Skeletal muscle satellite cell (primary cell): ENCODE measurements around the gene ZNF44.

Source experiments
- H3K27me3 ChIP-seq: 2 replicates; pipeline ENCODE4 v1.7.0; 2013; ENCODE audit warnings: low read length; ENCODE audit not compliant: control insufficient read depth, insufficient read depth
- H3K36me3 ChIP-seq: 2 replicates; pipeline ENCODE4 v1.7.0; 2013; ENCODE audit warnings: mild to moderate bottlenecking, control low read depth, low read length; ENCODE audit not compliant: insufficient read depth
- H3K4me1 ChIP-seq: 2 replicates; pipeline ENCODE4 v1.7.0; 2013; ENCODE audit warnings: low read length; ENCODE audit not compliant: control insufficient read depth, insufficient read depth
- H3K4me2 ChIP-seq: 2 replicates; pipeline ENCODE4 v1.7.0; 2013; ENCODE audit warnings: mild to moderate bottlenecking, low read length
- H3K4me3 ChIP-seq: 2 replicates; pipeline ENCODE4 v1.7.0; 2013; ENCODE audit warnings: low read length
- H3K9ac ChIP-seq: 2 replicates; pipeline ENCODE4 v1.7.0; 2013; ENCODE audit warnings: mild to moderate bottlenecking, low read depth, low read length, moderate library complexity
- H3K9me3 ChIP-seq: replicated peaks from 2 replicates; pipeline ENCODE4 v1.7.0; 2013; ENCODE audit warnings: mild to moderate bottlenecking, control low read depth, low read length

ZNF44 gene

DNA sequence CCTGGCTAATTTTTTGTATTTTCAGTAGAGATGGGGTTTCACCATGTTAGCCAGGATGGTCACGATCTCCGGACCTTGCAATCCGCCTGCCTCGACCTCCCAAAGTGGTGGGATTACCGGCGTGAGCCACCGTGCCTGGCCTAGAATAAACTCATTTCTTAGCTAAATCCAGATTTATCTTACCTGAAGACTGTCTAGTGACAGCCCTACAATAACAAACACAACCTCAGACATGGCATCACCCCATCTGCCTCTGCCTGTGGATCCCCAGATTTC is 5.0 kb downstream of the ZNF44 start:
- Histone ChIP-seq H3K9me3 (peaks cover 4% of the 10 kb centered on the region), H3K4me3 (no peak overlapping the region), H3K36me3 (peaks cover 5% of the 10 kb centered on the region), H3K27me3 (no peaks in the 10 kb centered on the region), H3K9ac (no peak overlapping the region), H3K4me2 (peak overlapping the region; percentile 77), H3K4me1 (peaks cover 17% of the 10 kb centered on the region)

DNA sequence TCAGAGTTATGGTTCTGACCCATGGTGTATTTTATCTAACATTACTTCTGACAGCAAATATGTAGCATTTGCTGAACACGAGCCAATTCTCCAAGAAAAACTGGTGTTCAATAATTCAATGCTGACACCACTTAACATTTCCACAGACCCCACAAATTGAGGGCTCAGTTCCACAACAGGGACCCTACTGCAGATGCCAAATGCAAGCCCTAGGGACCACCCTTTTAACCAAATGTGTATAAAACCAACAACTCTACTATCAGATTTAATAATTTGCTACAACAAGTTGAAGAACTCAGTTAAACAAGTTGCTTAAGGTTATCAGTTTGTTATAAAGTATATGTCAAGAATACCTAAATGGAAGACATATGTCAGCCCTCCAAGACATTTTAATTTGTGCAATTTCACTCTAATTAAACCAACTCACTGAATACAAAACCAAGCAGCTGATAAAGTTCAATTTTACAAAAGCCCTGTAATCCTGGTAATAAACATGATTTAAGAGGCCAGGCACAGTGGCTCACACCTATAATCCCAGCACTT is 6.7 kb downstream of the ZNF44 start:
- Histone ChIP-seq H3K4me1 (peaks cover 12% of the 10 kb centered on the region), H3K9me3 (peaks cover 4% of the 10 kb centered on the region), H3K36me3 (peaks cover 9% of the 10 kb centered on the region)

DNA sequence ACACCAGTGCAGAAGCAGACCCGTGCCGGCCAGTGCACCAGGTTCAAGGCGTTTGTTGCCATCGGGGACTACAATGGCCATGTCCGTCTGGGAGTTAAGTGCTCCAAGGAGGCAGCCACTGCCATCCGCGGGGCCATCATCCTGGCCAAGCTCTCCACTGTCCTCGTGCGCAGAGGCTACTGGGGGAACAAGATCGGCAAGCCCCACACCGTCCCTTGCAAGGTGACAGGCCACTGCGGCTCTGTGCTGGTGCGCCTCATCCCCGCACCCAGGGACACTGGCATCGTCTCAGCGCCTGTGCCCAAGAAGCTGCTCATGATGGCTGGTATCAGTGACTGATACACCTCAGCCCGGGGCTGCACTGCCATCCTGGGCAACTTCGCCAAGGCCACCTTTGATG is 10.1 kb downstream of the ZNF44 start:
- H3K4me3 ChIP-seq: no peak overlapping the region
- H3K9ac ChIP-seq: no peak overlapping the region
- H3K4me2 ChIP-seq: no peak overlapping the region
- H3K36me3 ChIP-seq: peaks cover 14% of the 10 kb centered on the region
- H3K4me1 ChIP-seq: peaks cover 9% of the 10 kb centered on the region
- H3K9me3 ChIP-seq: peaks cover 13% of the 10 kb centered on the region
- H3K27me3 ChIP-seq: no peaks in the 10 kb centered on the region

More for the DNA sequence above, 6.7 kb downstream of the ZNF44 start:
- H3K27me3 ChIP-seq: no peaks in the 10 kb centered on the region
- no peak overlapping the region for H3K4me3 ChIP-seq
- no peak overlapping the region for H3K9ac ChIP-seq
- no peak overlapping the region for H3K4me2 ChIP-seq

DNA sequence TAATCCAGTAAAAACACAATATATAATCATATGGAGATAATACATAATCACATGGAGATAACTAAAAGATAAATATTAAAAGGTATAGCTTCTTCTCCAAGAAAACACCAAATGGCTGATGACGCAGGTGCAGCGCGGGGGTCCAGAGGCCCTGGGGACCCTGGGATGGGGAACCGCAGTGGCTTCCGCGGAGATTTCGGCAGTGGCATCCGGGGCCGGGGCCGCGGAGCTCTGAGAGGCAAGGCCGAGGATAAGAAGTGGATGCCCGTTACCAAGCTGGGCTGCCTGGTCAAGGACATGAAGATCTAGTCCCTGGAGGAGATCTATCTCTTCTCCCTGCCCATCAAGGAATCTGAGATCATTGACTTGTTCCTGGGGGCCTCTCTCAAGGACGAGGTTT is 10.5 kb downstream of the ZNF44 start:
- Histone ChIP-seq H3K36me3 (peaks cover 14% of the 10 kb centered on the region), H3K4me2 (no peak overlapping the region), H3K4me1 (peaks cover 5% of the 10 kb centered on the region), H3K4me3 (no peak overlapping the region), H3K27me3 (no peaks in the 10 kb centered on the region), H3K9ac (no peak overlapping the region), H3K9me3 (peaks cover 13% of the 10 kb centered on the region)

DNA sequence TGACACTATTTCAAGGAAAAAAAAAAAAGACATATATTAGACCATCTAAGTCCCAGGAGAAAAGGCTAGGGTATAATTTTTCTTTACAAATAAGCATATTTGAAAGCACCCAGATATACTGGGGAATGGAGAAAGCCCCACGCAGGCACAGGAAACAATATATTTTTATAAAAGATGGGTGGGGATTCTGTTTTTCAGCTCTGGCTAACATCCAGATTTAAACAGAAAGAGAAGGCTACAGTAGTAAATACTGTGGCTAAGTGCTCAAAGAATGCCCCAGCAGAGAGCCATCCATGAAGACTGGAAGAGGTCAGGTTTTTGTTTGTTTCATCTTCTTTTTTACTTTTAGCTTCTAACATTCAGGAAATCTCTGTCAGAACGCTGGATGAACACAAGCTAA is 16.0 kb downstream of the ZNF44 start:
- Histone ChIP-seq H3K36me3 (peaks cover 36% of the 10 kb centered on the region), H3K4me3 (no peak overlapping the region), H3K27me3 (no peaks in the 10 kb centered on the region), H3K4me1 (no peaks in the 10 kb centered on the region), H3K4me2 (no peak overlapping the region), H3K9ac (no peak overlapping the region), H3K9me3 (peaks cover 40% of the 10 kb centered on the region)

DNA sequence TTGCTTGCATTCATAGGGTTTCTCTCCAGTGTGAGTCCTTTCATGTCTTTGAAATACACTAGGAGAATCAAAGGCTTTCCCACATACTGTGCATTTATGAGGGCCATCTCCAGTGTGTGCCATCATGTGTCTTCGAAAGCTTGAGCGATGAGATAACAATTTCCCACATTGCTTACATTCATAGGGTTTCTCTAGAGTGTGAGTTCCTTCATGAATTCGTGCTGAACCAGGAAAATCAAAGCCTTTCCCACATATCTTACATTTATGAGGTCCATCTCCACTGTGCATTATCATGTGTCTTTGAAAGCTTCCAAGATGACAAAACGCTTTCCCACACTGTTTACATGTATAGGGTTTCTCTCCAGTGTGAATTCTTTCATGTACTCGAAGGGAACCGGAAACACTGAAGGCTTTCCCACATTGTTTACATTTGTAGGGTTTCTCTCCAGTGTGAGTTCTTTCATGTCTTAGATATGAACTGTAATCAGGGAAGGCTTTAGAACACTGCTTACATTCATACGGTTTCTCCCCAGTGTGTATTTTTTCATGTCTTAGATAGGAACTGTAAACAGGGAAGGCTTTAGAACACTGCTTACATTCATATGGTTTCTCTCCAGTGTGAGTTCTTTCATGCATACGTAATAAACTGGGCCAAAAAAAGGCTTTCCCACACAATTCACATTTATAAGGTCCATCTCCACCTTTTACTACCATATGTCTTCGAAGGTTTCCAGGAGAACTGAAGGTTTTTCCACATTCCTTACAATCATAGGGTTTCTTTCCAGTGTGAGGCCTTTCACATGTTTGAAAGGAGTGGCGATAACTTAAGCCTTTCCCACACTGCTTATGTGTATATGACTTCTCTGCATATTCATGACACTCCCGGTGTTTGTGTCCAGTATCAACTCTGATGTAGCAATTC is 21.4 kb downstream of the ZNF44 start:
- Histone ChIP-seq H3K4me1 (no peaks in the 10 kb centered on the region), H3K4me2 (no peak overlapping the region), H3K9ac (no peak overlapping the region), H3K4me3 (no peak overlapping the region), H3K9me3 (peaks cover 62% of the 10 kb centered on the region), H3K36me3 (peaks cover 70% of the 10 kb centered on the region), H3K27me3 (no peaks in the 10 kb centered on the region)

DNA sequence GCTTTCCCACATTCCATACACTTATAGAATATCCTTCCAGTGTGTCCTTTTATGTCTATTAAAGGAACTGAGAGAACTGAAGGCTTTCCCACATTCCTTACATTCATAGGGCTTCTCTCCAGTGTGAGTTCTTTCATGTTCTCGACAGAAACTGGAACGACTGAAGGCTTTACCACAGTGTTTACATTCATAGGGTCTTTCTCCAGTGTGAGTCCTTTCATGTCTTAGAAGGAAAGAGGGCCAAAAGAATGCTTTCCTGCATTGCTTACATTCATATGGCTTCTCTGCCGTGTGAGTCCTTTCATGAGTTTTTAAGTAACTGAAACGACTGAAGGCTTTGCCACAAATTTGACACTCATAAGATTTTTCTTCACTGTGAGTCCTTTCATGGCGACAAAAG is 22.3 kb downstream of the ZNF44 start:
- Histone ChIP-seq H3K4me3 (no peak overlapping the region), H3K9ac (no peak overlapping the region), H3K4me1 (no peaks in the 10 kb centered on the region), H3K9me3 (peaks cover 60% of the 10 kb centered on the region), H3K36me3 (peaks cover 64% of the 10 kb centered on the region), H3K27me3 (no peaks in the 10 kb centered on the region), H3K4me2 (no peak overlapping the region)

DNA sequence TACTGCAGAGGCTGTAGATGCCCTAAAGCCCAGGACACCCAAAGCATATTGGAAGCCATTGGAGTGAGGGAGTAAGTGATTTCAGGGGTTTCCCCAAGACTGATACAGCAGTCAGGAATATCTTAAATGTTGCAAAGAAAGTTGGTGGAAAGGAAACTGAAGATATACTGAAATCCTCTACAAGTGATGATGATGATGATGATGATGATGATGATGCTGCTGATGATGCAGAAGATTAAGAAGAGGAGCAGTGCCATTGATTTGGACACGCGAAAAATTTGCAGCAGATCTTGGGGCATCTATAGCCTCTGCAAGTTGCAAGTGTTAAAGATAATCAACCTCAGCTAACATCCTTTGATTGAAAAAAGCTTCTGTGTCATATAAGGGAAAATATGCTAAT is 23.8 kb downstream of the ZNF44 start:
- Histone ChIP-seq H3K36me3 (peaks cover 54% of the 10 kb centered on the region), H3K4me3 (no peak overlapping the region), H3K4me2 (no peak overlapping the region), H3K27me3 (no peaks in the 10 kb centered on the region), H3K9me3 (peaks cover 52% of the 10 kb centered on the region), H3K9ac (no peak overlapping the region), H3K4me1 (no peaks in the 10 kb centered on the region)

DNA sequence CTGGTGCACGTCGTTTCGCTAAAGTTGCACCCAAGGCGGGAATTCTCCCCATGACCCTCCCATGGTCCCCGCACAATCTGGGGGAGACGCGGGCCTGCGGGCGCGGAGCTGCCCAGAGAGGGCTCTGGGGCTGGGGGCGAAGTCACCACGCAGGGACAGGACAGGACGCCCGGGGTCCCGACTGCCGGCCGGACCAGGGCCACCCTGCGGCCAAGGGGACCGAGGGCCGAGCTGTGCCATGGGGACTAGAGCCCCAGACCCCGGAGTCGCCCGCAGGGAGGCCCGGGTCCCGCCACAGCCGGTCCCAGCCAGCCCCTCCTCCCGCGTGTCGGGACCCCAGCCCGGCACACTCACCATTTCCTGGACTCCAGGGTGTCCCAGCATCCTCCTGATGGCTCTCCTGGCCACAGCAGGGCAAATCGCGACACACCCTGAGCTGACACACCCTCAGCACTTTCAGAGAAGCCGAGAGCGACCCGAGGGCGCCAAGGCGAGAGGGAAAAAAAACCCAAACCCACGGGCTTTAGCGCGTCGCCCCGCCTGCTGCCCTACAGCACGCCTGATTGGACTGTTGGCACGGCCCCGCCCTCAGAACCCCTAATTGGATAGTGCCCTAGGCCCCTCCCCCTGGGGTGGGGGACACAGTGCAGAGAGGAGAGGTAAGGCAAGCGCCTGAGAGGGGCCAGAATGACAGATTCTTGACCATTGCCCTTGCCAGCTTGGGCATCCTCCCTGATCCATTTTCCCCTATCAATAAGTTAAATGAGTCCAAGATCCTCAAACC is 28.6 kb downstream of the ZNF44 start:
- Histone ChIP-seq H3K36me3 (peaks cover 16% of the 10 kb centered on the region), H3K4me3 (no peak overlapping the region), H3K9ac (no peak overlapping the region), H3K4me1 (no peaks in the 10 kb centered on the region), H3K27me3 (no peaks in the 10 kb centered on the region), H3K4me2 (no peak overlapping the region), H3K9me3 (peaks cover 20% of the 10 kb centered on the region)

DNA sequence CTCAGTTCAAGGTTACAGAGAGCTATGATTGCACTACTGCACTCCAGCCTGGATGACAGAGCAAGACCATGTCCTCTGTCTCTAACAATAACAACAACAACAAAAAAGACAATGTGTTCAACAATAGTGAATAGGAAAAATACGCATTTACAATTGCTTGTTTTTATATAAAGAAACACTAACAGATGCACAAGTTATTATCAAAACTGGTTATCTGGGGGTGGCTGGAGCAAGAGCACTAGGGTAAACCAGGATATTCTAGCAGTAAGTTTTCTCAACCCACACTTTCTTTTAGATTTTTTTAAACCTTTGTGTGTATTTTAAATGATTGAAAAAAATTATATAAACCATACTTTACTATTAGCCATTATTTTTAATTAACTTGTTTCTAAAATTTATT is 33.1 kb downstream of the ZNF44 start:
- H3K9me3 ChIP-seq: peaks cover 7% of the 10 kb centered on the region

DNA sequence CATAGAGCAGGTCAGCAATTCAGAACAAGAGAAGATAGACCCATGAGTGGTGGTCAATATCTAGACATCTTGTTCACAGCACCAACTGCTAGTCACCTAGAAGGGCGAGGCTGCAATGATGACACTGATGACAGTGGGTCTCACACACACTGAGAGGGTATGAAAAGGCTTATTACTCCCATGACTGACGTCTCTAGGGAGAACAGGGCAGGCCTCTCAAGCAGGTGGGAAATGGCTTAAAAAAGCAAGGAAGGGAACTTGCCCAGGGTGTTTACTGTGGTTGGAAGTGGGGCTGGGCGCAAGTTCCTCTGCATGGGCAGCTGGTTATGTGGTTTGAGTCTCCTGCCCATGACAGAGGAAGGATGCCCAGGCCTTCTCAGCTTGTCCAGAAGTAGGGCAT is 33.8 kb downstream of the ZNF44 start:
- H3K9ac ChIP-seq: no peak overlapping the region
- no peaks in the 10 kb centered on the region for H3K4me1 ChIP-seq
- no peaks in the 10 kb centered on the region for H3K36me3 ChIP-seq
- no peaks in the 10 kb centered on the region for H3K27me3 ChIP-seq
- H3K4me3 ChIP-seq: no peak overlapping the region
- H3K4me2 ChIP-seq: no peak overlapping the region
- peaks cover 4% of the 10 kb centered on the region for H3K9me3 ChIP-seq

More for the DNA sequence above, 33.1 kb downstream of the ZNF44 start:
- H3K9ac ChIP-seq: no peak overlapping the region
- no peaks in the 10 kb centered on the region for H3K4me1 ChIP-seq
- H3K27me3 ChIP-seq: no peaks in the 10 kb centered on the region
- no peaks in the 10 kb centered on the region for H3K36me3 ChIP-seq
- H3K4me3 ChIP-seq: no peak overlapping the region
- H3K4me2 ChIP-seq: no peak overlapping the region
